HepG2 (cell line): ENCODE measurements around the gene CTBP1. TPM values are rescaled to one million over a fixed set of nuclear protein-coding genes. Genes with fewer than 3 reads are reported as not detected.

ENCODE experiments used
- DPF2 ChIP-seq: sonication (generic); formaldehyde crosslinking; IDR thresholded peaks from 2 replicates; pipeline ENCODE4 v1.4.0; 2020; ENCODE audit warnings: mild to moderate bottlenecking, low read depth, missing genetic modification reagents, borderline replicate concordance
- E2F2 ChIP-seq: sonication (generic); formaldehyde crosslinking; IDR thresholded peaks from 2 replicates; pipeline ENCODE4 v1.4.0; 2020; ENCODE audit warnings: missing genetic modification reagents, borderline replicate concordance
- EEA1 ChIP-seq: sonication (generic); formaldehyde crosslinking; IDR thresholded peaks from 2 replicates; pipeline ENCODE4 v1.5.1; 2020; ENCODE audit warnings: mild to moderate bottlenecking, missing genetic modification reagents, borderline replicate concordance
- FOXK1 ChIP-seq: sonication (generic); formaldehyde crosslinking; IDR thresholded peaks from 2 replicates; pipeline ENCODE4 v1.4.0; 2020; ENCODE audit warnings: low read depth, missing genetic modification reagents, borderline replicate concordance
- GABPB1 ChIP-seq: IDR thresholded peaks from 2 replicates; pipeline ENCODE4 v1.6.1; 2016; ENCODE audit warnings: mild to moderate bottlenecking, missing genetic modification reagents, moderate library complexity, missing compliant biosample characterization
- IKZF4 ChIP-seq: sonication (generic); formaldehyde crosslinking; IDR thresholded peaks from 2 replicates; pipeline ENCODE4 v1.5.1; 2020; ENCODE audit warnings: borderline replicate concordance, mild to moderate bottlenecking, low read depth, missing genetic modification reagents; ENCODE audit errors: not compliant biosample characterization
- KDM5A ChIP-seq: fragments of 200-600 bp; sonication (generic); IDR thresholded peaks from 2 replicates; pipeline ENCODE4 v1.7.0; 2018; ENCODE audit warnings: antibody characterized with exemption, mild to moderate bottlenecking, low read length, borderline replicate concordance
- MEIS2 ChIP-seq: sonication (generic); formaldehyde crosslinking; IDR thresholded peaks from 2 replicates; pipeline ENCODE4 v1.9.0; 2021; ENCODE audit warnings: mild to moderate bottlenecking, missing genetic modification reagents
- NR3C1 ChIP-seq: sonication (generic); formaldehyde crosslinking; IDR thresholded peaks from 2 replicates; pipeline ENCODE4 v1.4.0; 2020; ENCODE audit warnings: missing genetic modification reagents
- SALL1 ChIP-seq: sonication (generic); formaldehyde crosslinking; IDR thresholded peaks from 2 replicates; pipeline ENCODE4 v1.8.0; 2022; ENCODE audit warnings: mild to moderate bottlenecking, missing genetic modification reagents
- SNAI1 ChIP-seq: sonication (generic); formaldehyde crosslinking; IDR thresholded peaks from 2 replicates; pipeline ENCODE4 v1.5.0; 2020; ENCODE audit warnings: mild to moderate bottlenecking, missing genetic modification reagents, borderline replicate concordance
- SYNCRIP ChIP-seq: fragments of 200-400 bp; formaldehyde crosslinking; IDR thresholded peaks from 2 replicates; pipeline ENCODE4 v1.6.1; 2018; ENCODE audit warnings: mild to moderate bottlenecking, low read depth, low read length; ENCODE audit not compliant: insufficient read depth
- ZBTB46 ChIP-seq: sonication (generic); formaldehyde crosslinking; IDR thresholded peaks from 2 replicates; pipeline ENCODE4 v1.4.0; 2020; ENCODE audit warnings: mild to moderate bottlenecking, missing genetic modification reagents, borderline replicate concordance
- ZNF382 ChIP-seq: sonication (generic); formaldehyde crosslinking; IDR thresholded peaks from 2 replicates; pipeline ENCODE4 v1.5.0; 2020; ENCODE audit warnings: missing genetic modification reagents, mild to moderate bottlenecking, borderline replicate concordance
- ZNF431 ChIP-seq: sonication (generic); formaldehyde crosslinking; IDR thresholded peaks from 2 replicates; pipeline ENCODE4 v1.9.0; 2022; ENCODE audit warnings: missing genetic modification reagents, low read depth, mild to moderate bottlenecking, borderline replicate concordance
- ZNF746 ChIP-seq: sonication (generic); formaldehyde crosslinking; IDR thresholded peaks from 2 replicates; pipeline ENCODE4 v1.8.0; 2022; ENCODE audit warnings: mild to moderate bottlenecking, missing genetic modification reagents
- polyA plus RNA-seq, 8 experiments: library from polyadenylated mRNA; depleted of rRNA in 3 of 8; stranded (reverse) in 7 of 8; unstranded in 1 of 8; fragments of >200 nt; fragmentation: Illumina TruSeq in 4 of 8; extraction: Trizol in 4 of 8; gene quantifications; 2 replicates each; pipeline versions ENCODE4 v1.2.1 to v1.2.3, GENCODE V29; 2011 to 2016; ENCODE audit warnings: low read depth in 4 of 8, missing spikeins in 1 of 8, mixed read lengths in 1 of 8; ENCODE audit not compliant: insufficient read depth in 1 of 8
- total RNA-seq, 5 experiments: library from RNA; depleted of rRNA; stranded (reverse); fragments of >200 nt; fragmentation: Illumina TruSeq; extraction: Trizol; gene quantifications; 2 replicates each; pipeline ENCODE4 v1.2.3, GENCODE V29; 2016; ENCODE audit warnings: low read depth in 1 of 5
- TF ChIP-seq, protein P1 (sequence below): sonication (generic); formaldehyde crosslinking; IDR thresholded peaks from 2 replicates; pipeline ENCODE4 v1.5.1; 2020; ENCODE audit warnings: missing genetic modification reagents, mild to moderate bottlenecking, borderline replicate concordance
- TF ChIP-seq, protein P2 (sequence below): sonication (generic); formaldehyde crosslinking; IDR thresholded peaks from 2 replicates; pipeline ENCODE4 v1.4.0; 2020; ENCODE audit warnings: missing genetic modification reagents, low read depth, mild to moderate bottlenecking, borderline replicate concordance
- TF ChIP-seq, protein P3 (sequence below): sonication (generic); formaldehyde crosslinking; IDR thresholded peaks from 2 replicates; pipeline ENCODE4 v1.4.0; 2020; ENCODE audit warnings: missing genetic modification reagents
- TF ChIP-seq, protein P4 (sequence below): sonication (generic); formaldehyde crosslinking; IDR thresholded peaks from 2 replicates; pipeline ENCODE4 v1.5.0; 2020; ENCODE audit warnings: missing genetic modification reagents

The CTBP1 gene
- total and polyA plus RNA-seq, 2 of the 13 experiments (the other 11 are each of a cell fraction or from before 2014, with no cell fraction given) = 78.5 to 112 TPM

DNA sequence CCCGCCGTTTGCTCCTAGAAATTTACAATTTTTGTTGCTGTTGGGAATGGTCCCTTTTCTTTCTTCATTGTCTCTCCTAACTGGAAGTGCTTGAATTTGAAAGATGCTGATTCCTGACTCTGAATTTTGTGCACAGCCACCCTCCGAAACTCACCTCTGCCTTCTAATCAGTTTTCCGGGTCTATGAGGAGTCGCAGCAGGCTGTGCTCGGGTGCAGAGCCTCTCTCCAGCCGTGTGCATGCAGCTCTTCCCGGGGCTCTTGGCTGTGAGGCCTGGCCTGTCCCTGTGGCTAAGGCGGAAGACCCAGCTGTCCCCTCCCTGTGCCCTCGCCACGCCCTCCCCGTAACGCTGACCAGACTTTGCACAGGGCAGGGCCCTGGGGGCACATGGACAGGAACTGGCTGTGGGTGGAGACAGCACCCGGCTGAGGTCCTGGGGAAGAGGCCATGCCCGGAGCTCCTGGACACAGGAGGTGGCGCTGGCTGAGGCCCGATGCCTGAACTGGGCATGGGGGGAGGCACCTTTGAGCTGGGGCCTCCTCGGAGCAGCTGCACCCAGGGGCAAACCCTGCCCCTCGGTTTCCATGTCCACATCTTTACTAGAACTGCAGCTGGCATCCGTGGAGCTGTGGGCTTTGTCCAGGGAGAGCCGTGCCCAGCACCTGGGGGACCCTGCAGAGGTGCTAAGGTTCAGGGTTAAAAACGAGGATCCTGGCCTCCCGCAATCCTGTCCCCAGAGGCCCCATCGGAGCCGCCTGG is 43.9 kb downstream of the CTBP1 start (continued):
- peak; percentile 60; the same call in 1 of the 2 replicates for TF ChIP-seq E2F2 (CRISPR knock-in tag)
- TF ChIP-seq, protein P1, sequence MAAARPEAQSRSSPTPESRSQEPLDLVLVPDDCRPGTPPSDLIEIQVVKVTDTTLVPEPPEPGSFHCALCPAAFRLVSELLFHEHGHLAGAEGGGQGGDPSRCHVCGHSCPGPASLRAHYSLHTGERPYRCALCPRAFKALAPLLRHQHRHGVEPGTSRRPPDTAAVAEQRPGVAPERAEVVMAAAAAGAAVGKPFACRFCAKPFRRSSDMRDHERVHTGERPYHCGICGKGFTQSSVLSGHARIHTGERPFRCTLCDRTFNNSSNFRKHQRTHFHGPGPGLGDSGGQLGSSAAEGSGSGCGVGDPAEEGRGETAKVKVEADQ (CRISPR knock-in tag) = 0 out of 2 replicates have a peak, but pooled peaks have one; percentile 52
- peak; percentile 92 for TF ChIP-seq SALL1
- peak; percentile 84 for TF ChIP-seq ZNF431 (CRISPR knock-in tag)
- peak; percentile 82; the same call in 1 of the 2 replicates for TF ChIP-seq SNAI1 (CRISPR knock-in tag)
- 0 out of 2 replicates have a peak, but pooled peaks have one; percentile 21 for TF ChIP-seq ZBTB46 (CRISPR knock-in tag)
- TF ChIP-seq FOXK1 (CRISPR knock-in tag) = peak; percentile 77
- TF ChIP-seq SYNCRIP = no peak
- TF ChIP-seq, protein P2, sequence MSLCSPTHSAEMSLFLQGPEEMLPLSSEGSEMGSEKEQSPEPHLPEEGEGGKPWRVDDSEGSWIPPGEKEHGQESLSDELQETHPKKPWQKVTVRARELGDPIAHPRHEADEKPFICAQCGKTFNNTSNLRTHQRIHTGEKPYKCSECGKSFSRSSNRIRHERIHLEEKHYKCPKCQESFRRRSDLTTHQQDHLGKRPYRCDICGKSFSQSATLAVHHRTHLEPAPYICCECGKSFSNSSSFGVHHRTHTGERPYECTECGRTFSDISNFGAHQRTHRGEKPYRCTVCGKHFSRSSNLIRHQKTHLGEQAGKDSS (CRISPR knock-in tag) = peak; percentile 98
- no peak for TF ChIP-seq ZNF382 (CRISPR knock-in tag)
- TF ChIP-seq DPF2 (CRISPR knock-in tag) = peak; percentile 72
- TF ChIP-seq KDM5A = no peak
- 0 out of 2 replicates have a peak, but pooled peaks have one; percentile 53 for TF ChIP-seq MEIS2 (CRISPR knock-in tag)
- peak; percentile 86 for TF ChIP-seq GABPB1 (CRISPR knock-in tag)
- TF ChIP-seq NR3C1 (CRISPR knock-in tag) = no peak
- TF ChIP-seq ZNF746 = peak; percentile 78
- TF ChIP-seq EEA1 (CRISPR knock-in tag) = no peak
- TF ChIP-seq, protein P3, sequence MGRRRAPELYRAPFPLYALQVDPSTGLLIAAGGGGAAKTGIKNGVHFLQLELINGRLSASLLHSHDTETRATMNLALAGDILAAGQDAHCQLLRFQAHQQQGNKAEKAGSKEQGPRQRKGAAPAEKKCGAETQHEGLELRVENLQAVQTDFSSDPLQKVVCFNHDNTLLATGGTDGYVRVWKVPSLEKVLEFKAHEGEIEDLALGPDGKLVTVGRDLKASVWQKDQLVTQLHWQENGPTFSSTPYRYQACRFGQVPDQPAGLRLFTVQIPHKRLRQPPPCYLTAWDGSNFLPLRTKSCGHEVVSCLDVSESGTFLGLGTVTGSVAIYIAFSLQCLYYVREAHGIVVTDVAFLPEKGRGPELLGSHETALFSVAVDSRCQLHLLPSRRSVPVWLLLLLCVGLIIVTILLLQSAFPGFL (CRISPR knock-in tag) = no peak
- TF ChIP-seq, protein P4, sequence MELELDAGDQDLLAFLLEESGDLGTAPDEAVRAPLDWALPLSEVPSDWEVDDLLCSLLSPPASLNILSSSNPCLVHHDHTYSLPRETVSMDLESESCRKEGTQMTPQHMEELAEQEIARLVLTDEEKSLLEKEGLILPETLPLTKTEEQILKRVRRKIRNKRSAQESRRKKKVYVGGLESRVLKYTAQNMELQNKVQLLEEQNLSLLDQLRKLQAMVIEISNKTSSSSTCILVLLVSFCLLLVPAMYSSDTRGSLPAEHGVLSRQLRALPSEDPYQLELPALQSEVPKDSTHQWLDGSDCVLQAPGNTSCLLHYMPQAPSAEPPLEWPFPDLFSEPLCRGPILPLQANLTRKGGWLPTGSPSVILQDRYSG (CRISPR knock-in tag) = no peak
- peak; percentile 29 for TF ChIP-seq IKZF4 (CRISPR knock-in tag)
